ENCODE results near the gene SLC49A3.

The SLC49A3 gene

DNA sequence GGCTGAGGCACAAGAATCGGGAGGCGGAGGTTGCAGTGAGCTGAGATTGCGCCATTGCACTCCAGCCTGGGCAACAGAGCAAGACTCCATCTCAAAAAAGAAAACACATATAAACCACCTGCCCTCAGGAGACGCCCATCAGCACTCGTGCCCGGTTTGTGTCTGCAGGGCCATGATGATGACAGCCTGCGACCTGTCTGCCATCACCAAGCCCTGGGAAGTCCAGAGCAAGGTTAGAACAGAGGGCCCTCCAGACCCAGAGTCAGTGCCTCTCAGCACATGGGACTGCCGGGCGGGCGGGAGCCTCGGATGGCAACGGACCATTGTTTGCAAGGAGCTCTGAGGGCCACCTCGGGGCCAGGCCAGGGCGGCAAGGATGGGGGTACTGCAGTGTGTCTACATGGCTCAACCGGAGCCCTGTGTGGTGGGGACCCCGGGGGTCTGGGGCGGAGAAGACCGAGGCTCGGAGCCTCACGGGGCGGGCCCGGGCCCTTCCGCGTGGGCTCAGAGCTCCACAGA lies 24.2 kb downstream of the SLC49A3 start:
- no peak for DNase-seq

DNA sequence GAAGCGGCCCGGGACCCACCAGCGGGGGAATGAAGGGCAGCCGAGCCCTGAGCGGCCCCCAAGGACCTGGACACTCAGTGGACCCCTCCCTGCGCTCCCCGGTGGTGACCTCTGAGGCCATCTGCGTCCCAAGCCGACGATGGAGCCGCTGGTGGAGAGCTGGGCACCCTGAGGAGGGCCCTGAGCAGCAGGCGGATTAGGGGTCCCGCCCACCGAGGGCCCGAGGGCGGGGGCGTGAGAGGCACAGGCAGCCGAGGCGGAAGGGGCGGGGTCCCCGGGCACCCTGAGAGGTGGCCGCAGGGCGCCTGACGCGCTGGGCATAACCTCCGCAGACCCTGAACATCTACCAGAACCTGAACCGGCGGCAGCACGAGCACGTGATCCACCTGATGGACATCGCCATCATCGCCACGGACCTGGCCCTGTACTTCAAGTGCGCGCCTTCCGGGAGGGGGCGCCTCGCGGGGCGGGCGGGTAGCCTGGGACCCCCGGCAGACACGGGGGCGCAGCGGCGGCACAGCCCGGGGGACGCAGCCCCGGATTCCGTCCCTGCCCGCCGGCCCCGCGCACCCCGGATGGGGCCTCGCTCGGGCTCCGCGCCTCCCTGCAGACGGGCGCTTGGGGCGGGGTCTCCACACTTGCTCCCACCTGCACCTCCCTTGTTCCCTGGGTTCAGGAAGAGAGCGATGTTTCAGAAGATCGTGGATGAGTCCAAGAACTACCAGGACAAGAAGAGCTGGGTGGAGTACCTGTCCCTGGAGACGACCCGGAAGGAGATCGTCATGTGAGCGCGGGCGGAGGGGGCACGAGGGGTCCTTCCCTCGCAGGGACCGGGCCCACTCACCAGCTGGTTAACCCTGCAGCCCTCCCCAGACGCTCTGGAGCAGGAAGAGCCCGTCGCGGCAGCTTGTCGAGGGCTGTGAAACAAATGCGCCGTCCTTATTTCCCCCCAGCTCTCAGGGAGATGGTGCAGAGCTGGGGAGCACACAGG lies 25.2 kb downstream of the SLC49A3 start:
- DNase-seq, result peak; percentile 47 to 77 (median 64)

DNA sequence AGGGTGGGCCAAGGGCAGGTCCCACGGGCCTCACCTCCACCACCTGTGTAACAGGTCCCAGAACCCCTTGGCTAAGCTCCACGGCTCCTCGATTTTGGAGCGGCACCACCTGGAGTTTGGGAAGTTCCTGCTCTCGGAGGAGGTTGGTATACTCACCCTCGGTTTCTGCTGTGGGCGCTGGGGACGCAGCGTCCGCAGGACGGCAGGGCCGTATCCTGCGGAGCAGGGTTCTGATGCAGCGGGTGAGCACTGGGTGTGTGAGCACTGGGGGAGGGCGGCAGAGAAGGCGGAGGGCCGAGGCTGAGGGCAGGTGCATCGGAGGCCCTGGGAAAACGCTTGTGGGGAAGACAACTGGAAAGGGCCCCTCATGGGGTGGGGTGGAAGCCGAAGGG lies 25.9 kb downstream of the SLC49A3 start:
- DNase-seq, result peak in 1 of 6 experiments; percentile 41

DNA sequence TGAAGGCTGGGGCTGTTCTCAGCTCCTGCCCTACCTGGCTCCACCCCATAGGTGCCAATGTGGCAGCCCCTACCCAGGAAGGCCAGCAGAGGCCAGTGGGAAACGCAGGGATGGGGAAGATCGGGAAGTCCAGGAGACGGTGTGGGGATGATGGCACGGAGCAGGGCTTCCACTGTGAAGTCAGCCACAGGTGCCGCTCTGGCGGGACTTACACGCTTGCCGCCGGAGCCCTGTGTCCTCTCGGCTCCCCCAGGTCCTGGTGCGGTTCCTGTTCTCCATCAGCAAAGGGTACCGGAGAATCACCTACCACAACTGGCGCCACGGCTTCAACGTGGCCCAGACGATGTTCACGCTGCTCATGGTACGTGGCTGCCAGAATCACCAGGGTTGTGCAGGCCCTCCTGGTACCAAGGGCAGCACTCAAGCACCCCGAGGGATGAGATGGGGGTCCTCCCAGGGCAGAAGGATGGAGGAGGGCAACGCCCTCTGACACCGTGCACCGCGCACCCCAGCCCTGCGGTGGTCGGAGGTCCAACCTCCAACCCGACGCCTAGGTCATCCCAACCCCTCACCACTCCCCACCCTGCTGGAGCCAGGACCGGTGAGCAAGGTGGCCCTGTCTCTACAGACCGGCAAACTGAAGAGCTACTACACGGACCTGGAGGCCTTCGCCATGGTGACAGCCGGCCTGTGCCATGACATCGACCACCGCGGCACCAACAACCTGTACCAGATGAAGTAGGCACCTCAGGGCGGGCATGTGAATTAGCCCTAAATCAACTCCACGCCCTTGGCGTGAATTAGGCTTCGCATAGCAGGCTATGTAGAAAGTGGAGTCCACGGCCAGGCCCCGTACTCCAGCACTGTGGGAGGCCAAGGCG lies 26.8 kb downstream of the SLC49A3 start:
- DNase-seq, result no peak

DNA sequence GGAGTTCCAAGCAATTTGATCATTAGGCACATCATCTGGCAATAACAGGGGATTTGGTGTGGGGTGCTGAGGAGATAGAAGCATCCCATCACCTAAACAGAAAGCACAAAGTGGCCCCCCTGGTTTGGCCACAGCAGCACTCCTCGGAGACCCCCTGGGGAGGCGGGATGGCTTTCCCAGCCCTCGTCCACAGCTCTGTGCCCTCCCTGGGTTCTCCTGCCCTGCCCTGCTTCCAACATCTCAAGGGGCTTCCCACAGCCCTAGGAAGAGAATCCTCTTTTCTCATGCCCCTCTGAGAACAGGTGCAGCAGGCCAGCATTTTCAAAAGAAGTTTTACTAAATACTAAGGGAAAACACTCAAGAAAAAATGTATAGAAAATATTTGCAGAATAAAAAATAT lies 27.7 kb downstream of the SLC49A3 start:
- no peak for DNase-seq

DNA sequence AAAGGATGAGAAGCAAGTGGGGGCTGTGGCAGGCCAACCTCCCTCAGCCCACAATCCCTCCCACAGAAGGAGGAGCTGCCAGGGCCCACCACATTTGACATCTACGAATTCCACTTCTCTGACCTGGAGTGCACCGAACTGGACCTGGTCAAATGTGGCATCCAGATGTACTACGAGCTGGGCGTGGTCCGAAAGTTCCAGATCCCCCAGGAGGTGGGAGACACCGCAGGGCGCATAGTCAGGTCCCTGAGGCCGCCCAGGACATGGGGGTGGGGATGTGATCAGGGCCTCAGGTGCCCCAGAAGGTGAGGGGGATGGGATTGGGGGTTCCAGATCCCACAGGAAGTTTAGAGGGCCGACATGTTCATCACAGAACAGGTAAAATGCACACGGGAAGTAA lies 28.6 kb downstream of the SLC49A3 start:
- DNase-seq, result no peak

DNA sequence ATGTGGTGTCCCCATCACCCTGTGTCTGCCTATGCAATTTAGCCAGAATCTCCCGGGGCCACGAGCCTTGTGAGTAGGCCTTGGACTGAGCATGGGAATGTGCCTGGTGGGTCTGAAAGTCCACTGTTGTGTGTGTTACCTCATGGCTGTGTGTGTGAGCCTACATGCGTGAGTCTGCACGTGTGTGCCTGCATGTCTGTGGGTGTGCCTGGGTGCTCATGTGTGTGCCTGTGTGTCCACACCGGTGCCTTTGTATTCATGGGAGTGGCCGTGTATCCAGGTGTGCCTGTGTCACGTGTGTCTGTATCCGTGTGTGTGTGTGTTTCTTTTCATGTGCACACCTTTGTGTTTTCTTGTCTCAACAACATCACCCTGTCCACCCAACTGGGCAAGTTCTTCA lies 29.1 kb downstream of the SLC49A3 start:
- no peak for DNase-seq

DNA sequence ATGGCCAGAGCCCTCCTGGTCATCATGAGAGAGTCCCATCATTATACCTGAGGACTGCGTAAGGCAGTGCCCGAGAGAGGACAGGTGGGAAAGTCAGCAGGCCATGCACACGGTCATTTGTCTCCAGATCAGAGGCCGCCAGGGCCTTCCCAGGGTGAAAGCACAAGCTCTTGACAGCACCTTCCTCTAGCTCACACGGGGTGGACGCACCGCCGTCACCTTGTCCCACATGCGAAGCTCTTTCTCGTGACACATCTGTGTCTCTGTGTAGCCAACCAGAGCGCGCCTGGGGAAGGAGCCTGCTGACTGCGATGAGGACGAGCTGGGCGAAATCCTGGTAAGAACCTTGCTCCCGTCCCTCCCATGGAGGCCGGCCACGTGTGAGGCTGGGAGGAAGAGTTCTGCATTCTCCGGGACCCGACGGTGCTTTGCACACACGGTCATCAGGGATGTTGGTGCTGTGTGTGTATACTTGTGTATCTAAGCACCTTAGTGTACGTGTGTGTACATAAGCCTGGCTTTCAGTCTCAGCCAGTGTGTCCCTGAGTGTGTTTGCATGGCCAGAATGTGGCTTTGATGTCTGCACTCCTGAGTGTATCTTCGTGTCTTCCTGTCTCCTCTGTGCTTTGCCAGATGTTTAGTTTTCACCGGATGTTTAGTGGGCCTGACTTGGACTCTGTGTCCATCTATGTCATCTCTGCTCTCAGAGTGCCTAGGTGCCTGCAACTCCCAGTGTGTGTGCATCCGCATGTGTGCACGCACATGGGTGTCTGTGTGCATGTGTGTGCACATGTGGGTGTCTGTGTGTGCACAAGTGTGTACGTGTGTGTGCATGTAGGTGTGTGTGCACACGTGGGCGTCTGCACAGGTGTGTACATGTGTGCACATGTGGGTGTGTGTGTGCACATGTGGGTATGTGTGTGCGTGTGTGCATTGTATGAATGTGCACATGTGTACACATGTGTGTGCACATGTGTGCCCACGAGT lies 30.0 kb downstream of the SLC49A3 start:
- no peak for DNase-seq

DNA sequence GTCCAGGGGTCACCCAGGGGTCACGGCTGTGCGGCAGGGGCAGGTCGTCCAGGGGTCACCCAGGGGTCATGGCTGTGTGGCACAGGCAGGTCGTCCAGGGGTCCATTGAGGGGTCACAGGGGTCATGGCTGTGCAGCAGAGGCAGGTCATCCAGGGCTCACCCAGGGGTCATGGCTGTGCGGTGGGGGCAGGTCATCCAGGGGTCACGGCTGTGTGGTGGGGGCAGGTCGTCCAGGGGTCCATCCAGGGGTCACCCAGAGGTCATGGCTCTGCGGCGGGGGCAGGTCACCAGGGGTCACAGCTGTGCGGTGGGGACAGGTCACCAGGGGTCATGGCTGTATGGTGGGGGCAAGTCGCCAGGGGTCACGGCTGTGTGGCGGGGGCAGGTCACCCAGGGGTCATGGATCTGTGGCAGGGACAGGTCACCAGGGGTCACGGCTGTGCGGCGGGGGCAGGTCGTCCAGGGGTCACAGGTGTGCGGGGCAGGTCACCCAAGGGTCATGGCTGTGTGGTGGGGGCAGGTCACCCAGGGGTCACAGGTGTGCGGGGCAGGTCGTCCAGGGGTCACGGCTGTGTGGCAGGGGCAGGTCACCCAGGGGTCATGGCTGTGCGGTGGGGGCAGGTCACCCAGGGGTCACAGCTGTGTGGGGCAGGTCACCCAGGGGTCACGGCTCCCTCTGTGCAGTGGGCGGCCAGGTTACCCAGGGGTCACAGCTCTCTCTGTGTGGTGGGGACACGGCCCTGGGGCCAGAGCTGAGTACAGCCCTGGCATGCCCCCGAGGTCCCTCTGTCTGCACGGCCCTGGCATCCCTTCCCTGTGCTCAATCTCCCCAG lies 30.9 kb downstream of the SLC49A3 start:
- DNase-seq, result no peak

DNA sequence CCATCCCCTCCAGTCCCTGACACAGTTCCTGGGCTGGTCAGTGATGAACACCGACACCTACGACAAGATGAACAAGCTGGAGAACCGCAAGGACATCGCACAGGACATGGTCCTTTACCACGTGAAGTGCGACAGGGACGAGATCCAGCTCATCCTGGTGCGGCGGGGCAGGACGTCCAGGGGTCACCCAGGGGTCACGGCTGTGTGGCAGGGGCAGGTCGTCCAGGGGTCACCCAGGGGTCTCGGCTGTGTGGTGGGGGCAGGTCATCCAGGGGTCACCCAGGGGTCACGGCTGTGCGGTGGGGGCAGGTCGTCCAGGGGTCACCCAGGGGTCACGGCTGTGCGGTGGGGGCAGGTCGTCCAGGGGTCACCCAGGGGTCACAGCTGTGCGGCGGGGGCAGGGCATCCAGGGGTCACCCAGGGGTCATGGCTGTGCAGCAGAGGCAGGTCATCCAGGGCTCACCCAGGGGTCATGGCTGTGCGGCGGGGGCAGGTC lies 31.6 kb downstream of the SLC49A3 start:
- no peak for DNase-seq

DNA sequence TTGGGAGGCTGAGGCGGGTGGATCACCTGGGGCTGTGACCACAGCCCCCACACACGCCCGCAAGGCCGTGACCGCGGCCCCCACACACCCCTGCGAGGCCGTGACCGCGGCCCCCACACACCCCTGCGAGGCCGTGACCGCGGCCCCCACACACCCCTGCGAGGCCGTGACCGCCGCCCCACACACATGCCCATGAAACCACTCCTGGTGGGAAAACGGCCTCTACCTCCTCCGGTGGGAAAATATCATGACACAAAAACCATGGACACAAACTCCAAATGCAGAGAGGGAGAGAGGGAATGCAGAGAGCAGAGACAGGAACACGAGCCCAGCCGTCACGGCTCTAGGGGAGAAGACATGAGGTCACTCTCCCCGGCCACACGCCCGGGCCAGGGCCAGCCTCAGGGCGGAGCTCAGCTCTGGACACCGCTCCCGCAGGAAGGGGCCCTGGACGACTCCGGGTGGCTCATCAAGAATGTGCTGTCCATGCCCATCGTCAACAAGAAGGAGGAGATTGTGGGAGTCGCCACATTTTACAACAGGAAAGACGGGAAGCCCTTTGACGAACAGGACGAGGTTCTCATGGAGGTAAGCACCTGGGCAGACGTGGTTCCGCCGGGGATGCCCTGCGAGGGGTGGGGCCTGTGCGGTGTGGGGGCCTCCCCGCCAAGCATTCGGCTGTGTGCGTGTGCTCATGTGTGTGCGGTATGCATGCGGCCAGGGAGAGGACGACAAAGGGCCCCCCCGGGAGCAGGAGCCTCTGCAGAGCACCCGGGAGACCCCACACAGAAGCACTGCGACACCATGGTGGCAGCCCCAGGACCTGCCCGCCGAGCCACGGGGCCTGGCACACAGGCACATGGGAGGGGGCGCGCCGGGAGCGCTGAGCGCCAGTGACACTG lies 32.3 kb downstream of the SLC49A3 start:
- DNase-seq, result no peak

DNA sequence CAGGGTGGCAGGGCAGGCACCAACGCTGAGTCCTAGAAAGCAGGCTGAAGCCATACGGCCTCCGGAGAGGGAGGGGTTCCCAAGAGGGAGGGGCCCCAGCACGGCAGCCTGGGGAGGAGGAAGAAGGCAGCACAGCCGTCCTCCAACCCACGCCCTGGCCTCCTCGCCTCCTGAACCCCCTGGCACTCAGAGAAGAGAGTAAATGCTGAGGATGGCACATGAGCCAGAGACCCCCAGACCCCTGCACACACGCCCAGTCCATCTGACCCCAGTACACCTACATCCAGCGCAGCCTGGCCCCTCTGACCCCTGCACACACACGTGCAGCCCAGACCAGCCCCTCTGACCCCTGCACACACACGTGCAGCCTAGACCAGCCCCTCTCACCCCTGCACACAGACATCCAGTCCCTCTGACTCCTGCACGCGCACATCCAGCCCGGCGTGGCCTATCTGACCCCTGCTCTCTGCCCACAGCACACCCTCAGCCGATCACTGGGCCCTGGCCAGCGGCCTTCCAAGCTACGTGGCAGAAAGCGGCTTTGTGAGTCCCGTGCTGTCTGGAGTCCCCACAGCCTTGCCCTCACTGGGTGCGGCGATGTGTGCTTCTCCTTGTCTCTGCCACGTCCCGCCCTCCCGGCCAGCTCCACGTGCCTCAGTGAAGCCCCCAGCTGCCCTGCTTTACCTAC lies 33.3 kb downstream of the SLC49A3 start:
- DNase-seq, result no peak

DNA sequence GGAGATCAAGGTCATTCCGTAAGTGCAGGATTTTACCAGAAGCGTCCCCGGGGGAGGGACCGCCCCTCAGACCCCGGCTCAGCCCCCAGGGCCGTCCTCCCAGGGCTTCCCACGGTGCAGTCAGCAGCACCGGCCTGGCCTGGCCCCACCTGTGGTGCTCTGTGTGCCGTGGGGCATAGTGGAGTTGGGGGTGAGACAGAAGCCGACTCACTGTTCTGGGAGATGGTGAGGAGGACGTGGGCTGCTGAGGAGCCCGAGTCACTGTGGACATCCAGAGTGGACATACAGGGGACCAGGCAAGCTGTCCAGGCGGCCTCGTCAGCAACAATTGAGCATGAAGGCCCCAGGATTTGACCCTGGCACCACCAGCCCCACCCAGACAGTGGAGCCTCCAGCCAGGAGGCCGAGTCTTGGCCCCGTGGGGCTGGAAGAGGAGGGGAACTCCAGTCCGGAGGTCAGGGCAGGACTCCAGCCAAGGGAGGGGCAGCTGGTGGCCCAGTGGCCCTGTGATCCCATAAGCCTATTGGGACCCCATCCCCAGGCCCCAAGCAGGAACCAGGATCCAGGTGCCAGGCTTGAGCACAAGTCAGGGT lies 34.0 kb downstream of the SLC49A3 start:
- DNase-seq, result no peak

DNA sequence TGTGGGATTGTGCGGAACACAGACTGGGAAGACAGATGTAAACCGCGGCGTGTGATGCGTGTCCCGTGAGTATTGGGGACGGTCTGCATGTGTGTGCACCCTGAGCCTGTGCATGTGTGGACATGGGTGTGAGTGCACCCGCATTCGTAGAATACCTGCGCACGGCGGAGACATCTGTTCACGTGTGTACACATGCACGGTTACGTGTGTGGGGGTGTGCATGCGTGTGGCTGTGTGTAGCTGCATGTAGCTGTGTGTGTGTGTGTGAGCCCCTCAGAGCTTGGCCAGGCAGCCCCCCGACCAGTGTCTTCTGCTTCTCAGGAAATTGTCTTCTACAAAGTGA lies 34.5 kb downstream of the SLC49A3 start:
- DNase-seq, result no peak

DNA sequence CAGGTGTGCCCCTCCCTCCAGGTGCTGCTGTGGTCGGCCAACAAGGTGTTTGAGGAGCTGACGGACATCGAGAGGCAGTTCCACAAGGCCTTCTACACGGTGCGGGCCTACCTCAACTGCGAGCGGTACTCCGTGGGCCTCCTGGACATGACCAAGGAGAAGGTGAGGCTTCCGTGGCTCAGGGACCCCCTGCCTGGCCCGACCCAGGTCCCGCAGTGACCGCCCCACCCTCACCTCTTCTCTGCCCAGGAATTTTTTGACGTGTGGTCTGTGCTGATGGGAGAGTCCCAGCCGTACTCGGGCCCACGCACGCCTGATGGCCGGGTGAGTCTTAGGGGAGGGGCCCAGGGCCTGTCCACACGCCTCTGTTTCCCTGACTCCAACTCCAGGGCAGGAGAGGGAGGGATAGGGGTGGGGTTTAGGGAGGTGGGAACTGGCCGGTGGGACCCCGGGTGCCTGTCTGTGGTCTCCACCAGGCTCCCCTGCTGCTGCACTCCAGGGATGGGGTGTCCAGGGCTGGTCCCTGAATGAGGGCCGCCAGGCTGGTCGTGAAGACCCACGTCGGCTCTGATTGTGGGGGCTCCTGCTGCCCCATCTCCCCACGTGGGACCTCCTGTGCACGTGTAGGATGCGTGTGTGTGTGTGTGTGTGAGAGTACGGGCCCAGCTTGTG lies 35.0 kb downstream of the SLC49A3 start:
- no peak for DNase-seq

DNA sequence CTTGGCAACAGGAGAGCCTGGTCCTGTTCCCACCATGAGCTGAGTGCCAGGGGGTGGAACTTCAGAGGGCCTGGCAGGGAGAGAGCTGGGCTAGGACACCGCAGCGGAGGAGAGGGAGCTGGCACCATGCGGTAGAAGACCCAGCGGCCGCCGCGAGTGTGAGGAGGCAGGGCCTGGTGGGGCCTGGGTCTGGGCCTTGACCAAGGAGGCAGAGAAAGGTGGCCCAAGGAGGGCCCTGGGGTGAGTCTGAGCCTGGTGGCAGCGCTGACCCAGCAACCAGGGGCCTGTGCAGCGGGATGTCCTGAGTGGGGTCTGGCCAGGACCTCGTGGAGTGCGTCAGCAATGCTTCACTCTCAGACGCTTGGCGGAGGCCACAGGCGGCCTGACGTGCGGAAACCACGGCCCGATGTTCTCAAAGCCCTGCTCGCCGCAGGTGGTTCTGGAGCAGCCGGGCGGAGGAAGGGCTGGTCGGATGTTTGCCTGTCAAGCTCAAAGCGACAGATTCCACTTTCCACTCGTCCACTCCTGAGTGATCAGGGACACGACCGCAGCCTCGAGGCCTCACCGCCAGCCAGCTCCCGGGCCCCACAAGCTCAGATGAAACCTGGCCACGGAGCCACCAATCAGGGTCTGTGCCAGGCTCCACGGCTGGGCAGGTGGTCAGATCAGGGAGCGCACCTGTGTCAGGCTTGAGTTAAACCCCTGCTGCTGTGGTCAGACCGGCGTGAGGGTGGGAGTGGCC lies 35.7 kb downstream of the SLC49A3 start:
- DNase-seq, result no peak

DNA sequence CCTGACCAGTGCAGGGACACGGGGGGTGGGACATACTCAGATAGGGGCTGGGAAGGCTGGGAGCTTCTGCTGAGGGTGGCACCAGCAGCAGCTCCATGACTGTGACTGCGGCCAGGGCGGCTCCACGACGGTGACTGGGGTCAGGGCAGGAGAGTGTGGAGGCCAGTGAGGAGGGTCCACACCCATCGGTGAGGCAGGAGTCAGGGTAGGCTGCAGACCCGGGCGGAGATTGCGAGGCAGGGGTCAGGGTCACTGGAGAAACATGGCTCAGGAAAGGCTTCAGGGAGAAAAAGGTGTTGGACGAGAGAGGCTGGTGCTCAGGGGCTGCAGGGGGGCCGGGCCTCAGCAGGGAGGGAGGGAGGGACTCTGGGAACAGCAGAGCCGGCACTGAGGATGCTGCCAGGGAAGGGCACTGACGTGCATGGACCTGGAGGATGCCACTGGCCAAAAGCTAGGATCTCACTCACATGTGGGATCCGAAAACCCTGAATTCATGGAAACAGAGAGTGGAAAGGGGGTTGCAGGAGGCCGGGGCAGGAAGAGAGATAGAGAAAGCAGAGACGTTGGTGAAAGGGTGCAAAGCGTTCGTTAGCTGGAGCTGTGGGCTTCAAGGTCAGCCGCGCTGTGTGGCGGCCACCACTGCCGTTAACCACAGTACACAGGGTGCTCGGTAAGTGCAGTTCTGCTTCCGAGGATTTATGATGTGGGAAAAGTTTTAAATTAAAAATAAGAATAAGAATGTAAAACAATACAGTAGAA lies 36.9 kb downstream of the SLC49A3 start:
- no peak for DNase-seq
